Cerebellar cortex (tissue), 1 donor: ENCODE results near the gene TAF12.
A peak's percentile ranks its signal among the peaks of the same experiment; 100 is the strongest.
"Not testable (repeated sequence)": the region's sequence is repeated elsewhere in the genome, so short reads cannot be mapped to it uniquely, and the experiment has no call there.

Experiments used
- DNase-seq: peaks from one replicate; pipeline ENCODE4 v3.0.0-alpha.2; 2015; ENCODE audit warnings: low spot score

Gene TAF12

GRCh38 chr1:28581531-28582247 is 61.2 kb downstream of the TAF12 start:
- peak; percentile 96 for DNase-seq

GRCh38 chr1:28580722-28581530 is 61.9 kb downstream of the TAF12 start:
- DNase-seq: peak; percentile 81

- DNase-seq: no peak
Measured at GRCh38 chr1:28579401-28579800, 63.5 kb downstream of the TAF12 start.

GRCh38 chr1:28578696-28579218 is 64.1 kb downstream of the TAF12 start:
- DNase-seq: no peak

GRCh38 chr1:28577738-28578536 is 64.9 kb downstream of the TAF12 start:
- DNase-seq: peak; percentile 32

- peak; percentile 48 for DNase-seq
Measured at GRCh38 chr1:28577052-28577678, 65.7 kb downstream of the TAF12 start.

GRCh38 chr1:28573564-28573963 is 69.3 kb downstream of the TAF12 start:
- no peak for DNase-seq

GRCh38 chr1:28572891-28573290 is 70.0 kb downstream of the TAF12 start:
- DNase-seq: not testable (repeated sequence)

GRCh38 chr1:28571911-28572310 is 71.0 kb downstream of the TAF12 start:
- no peak for DNase-seq

GRCh38 chr1:28566931-28567330 is 75.9 kb downstream of the TAF12 start:
- DNase-seq: no peak

GRCh38 chr1:28565726-28566125 is 77.1 kb downstream of the TAF12 start:
- no peak for DNase-seq

GRCh38 chr1:28565040-28565439 is 77.8 kb downstream of the TAF12 start:
- no peak for DNase-seq

- DNase-seq: no peak
Measured at GRCh38 chr1:28564310-28564709, 78.6 kb downstream of the TAF12 start.

- no peak for DNase-seq
Measured at GRCh38 chr1:28560886-28561285, 82.0 kb downstream of the TAF12 start.
